GDM1 (cell line): ENCODE data around the gene P4HA1.

Experiments used
- DNase-seq: peaks from one replicate; lab custom pipeline; 2025; lab: John Stamatoyannopoulos, UW

The P4HA1 gene

DNA sequence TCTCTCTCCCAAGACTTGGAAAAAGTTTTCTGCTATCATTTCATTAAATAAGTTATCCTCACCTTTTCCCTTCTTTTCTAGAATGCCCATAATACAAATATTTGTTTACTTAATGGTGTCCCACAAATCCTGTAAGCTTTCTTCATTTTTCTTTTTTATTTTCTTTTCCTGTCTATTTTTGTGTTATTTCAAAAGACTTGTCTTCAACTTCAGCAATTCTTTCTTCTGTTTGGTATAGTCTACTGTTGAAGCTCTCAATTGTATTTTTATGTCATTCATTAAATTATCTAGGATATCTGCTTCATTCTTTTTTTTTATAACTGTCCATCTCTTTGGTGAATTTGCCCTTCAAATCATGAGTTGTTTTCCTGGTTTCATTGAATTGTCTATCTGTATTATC, 117.0 kb downstream of the P4HA1 start:
- no peak for DNase-seq

GRCh38 chr10:72976886-72977285, 119.8 kb downstream of the P4HA1 start:
- DNase-seq: no peak
